ENCODE data around the gene UBE2QL1.
A peak's percentile ranks its signal among the peaks of the same experiment; 100 is the strongest.

The UBE2QL1 gene

GRCh38 chr5:6473284-6473683 lies 24.6 kb downstream of the UBE2QL1 start:
- H3K4me3 ChIP-seq (ENCODE audit: low read depth, low read length) = no peak overlapping the region
- TF ChIP-seq CTCF (IDR thresholded peaks at IDR 0.05; ENCODE audit: borderline replicate concordance, insufficient read depth, low read depth, low read length) = no peak

GRCh38 chr5:6475626-6476312 lies 27.1 kb downstream of the UBE2QL1 start:
- H3K4me3 ChIP-seq (ENCODE audit: low read depth, low read length) = no peak overlapping the region
- TF ChIP-seq CTCF (IDR thresholded peaks at IDR 0.05; ENCODE audit: borderline replicate concordance, insufficient read depth, low read depth, low read length) = no peak

GRCh38 chr5:6476313-6476661 lies 27.6 kb downstream of the UBE2QL1 start:
- H3K4me3 ChIP-seq (ENCODE audit: low read depth, low read length) = no peak overlapping the region
- TF ChIP-seq CTCF (IDR thresholded peaks at IDR 0.05; ENCODE audit: borderline replicate concordance, insufficient read depth, low read depth, low read length) = no peak

- H3K4me3 ChIP-seq (ENCODE audit: low read depth, low read length) = no peak overlapping the region
- TF ChIP-seq CTCF (IDR thresholded peaks at IDR 0.05; ENCODE audit: borderline replicate concordance, insufficient read depth, low read depth, low read length) = no peak
Observed at GRCh38 chr5:6478793-6479192, 30.1 kb downstream of the UBE2QL1 start.

- peak; percentile 40; the same call in 1 of the 2 replicates for TF ChIP-seq CTCF (IDR thresholded peaks at IDR 0.05; ENCODE audit: borderline replicate concordance, insufficient read depth, low read depth, low read length)
- H3K4me3 ChIP-seq (ENCODE audit: low read depth, low read length) = no peak overlapping the region
Observed at GRCh38 chr5:6480133-6481051, 31.7 kb downstream of the UBE2QL1 start.

- no peak for TF ChIP-seq CTCF (IDR thresholded peaks at IDR 0.05; ENCODE audit: borderline replicate concordance, insufficient read depth, low read depth, low read length)
- H3K4me3 ChIP-seq (ENCODE audit: low read depth, low read length) = no peak overlapping the region
Observed at GRCh38 chr5:6482735-6483134, 34.1 kb downstream of the UBE2QL1 start.

All from GM12875 (cell line).